ENCODE measurements around the gene RPL31. TPM values are rescaled to one million over a fixed set of nuclear protein-coding genes. Genes with fewer than 3 reads are reported as not detected.

The RPL31 gene
- total and polyA plus RNA-seq, 9 of the 15 experiments (the other 6 are each of a cell fraction or from before 2014, with no cell fraction given) = 1,176 to 6,037 (median 2,997) TPM

DNA sequence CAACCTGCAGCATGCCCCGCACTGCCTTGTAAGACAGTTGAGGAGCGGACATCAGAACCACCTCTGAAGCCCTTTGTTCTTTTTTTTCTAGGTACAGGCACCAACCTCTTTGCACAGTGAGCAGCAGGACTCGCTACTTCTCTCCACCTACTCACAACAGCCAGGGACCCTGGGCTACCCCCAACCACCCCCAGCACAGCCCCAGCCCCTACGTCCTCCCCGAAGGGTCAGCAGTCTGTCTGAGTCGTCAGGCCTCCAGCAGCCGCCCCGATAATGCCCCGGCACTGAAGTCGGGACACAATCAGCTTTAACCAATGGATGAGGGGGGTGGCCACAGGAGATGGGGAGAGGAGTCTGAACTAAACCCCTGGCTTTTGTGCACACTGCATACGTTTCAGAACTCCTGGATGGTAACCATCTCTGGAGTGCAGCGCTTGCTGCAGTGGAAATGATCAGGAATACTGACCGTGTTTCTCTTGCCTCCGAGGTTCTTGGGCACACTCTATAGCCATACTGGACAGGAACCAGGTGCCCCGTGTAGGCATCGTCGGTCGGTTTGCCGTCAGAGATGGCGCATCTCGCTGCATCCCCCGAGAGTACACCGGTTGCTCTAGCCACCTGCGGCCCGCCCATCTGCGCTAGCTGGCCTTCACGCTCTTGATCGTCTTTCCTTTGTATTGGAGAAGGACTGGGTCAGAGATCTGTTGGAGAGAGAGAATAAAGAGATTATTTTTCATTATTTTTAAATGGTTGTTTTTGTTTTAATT lies 6.6 kb upstream of the RPL31 start:
- no peak overlapping the region for H3K4me3 ChIP-seq
- intact Hi-C loops (cut with micrococcal nuclease) (no loop called here), in situ Hi-C loops (cut with MboI) (loop anchor here (10.0 kb wide), 1 partner anchor 381 kb away; no protein-coding TSS in a partner anchor)
- no peak overlapping the region for H3K27ac ChIP-seq (ENCODE audit: extremely low read depth, low read depth, low read length)
- H3K4me1 ChIP-seq (replicated peaks in 1 of 2; ENCODE audit: control insufficient read depth in 2 of 2, insufficient read depth in 2 of 2, low read length in 2 of 2) = peaks cover 0 to 6% of the 10 kb centered on the region in 2 experiments; a peak in 2 of 5 replicates
- H2AFZ ChIP-seq (ENCODE audit: low read depth, low read length) = no peak overlapping the region
- ATAC-seq (no peak; the same call in 2 of the 3 replicates), DNase-seq (ENCODE audit: extremely low read depth in 1 of 4, low spot score in 3 of 4) (no peak), FAIRE-seq (no peak)
- ChIA-PET CTCF (ENCODE audit: low intra/inter-chr PET ratio) (no interaction called here), POLR2A (no interaction called here)
- H4K20me1 ChIP-seq (replicated peaks; ENCODE audit: control insufficient read depth, insufficient read depth, low read length) = no peaks in the 10 kb centered on the region
- 17% methylated on average over 26 of the region's 28 CpGs for WGBS (ENCODE audit: insufficient coverage, low coverage, missing lambda C conversion rate)
- BruUV-seq (replicated peaks) = no TSS peak
- no peaks in the 10 kb centered on the region for H3K36me3 ChIP-seq (ENCODE audit: control insufficient read depth, insufficient read depth, low read length)
- no peak overlapping the region for H3K9ac ChIP-seq (ENCODE audit: insufficient read depth in 1 of 2, low read depth in 2 of 2, low read length in 2 of 2)
- H3K79me2 ChIP-seq (ENCODE audit: control insufficient read depth, insufficient read depth, low read length) = no peaks in the 10 kb centered on the region
- H3K27me3 ChIP-seq (ENCODE audit: control insufficient read depth in 2 of 2, insufficient read depth in 2 of 2, low read length in 2 of 2) = peaks cover 19 to 44% of the 10 kb centered on the region in 2 experiments; a peak in 4 of 5 replicates
- H3K4me2 ChIP-seq (ENCODE audit: insufficient read depth, low read length) = no peak overlapping the region
- no peaks in the 10 kb centered on the region for H3K9me1 ChIP-seq (ENCODE audit: control insufficient read depth, insufficient read depth, low read length)
- H3K9me3 ChIP-seq (replicated peaks; ENCODE audit: control insufficient read depth, insufficient read depth, low read depth, low read length) = no peaks in the 10 kb centered on the region
- no peak for TF ChIP-seq RAD21 (CRISPR knock-in tag; conservative IDR thresholded peaks at IDR 0.05 in 1 of 2, IDR thresholded peaks at IDR 0.05 in 1 of 2)
- TF ChIP-seq, protein P1, sequence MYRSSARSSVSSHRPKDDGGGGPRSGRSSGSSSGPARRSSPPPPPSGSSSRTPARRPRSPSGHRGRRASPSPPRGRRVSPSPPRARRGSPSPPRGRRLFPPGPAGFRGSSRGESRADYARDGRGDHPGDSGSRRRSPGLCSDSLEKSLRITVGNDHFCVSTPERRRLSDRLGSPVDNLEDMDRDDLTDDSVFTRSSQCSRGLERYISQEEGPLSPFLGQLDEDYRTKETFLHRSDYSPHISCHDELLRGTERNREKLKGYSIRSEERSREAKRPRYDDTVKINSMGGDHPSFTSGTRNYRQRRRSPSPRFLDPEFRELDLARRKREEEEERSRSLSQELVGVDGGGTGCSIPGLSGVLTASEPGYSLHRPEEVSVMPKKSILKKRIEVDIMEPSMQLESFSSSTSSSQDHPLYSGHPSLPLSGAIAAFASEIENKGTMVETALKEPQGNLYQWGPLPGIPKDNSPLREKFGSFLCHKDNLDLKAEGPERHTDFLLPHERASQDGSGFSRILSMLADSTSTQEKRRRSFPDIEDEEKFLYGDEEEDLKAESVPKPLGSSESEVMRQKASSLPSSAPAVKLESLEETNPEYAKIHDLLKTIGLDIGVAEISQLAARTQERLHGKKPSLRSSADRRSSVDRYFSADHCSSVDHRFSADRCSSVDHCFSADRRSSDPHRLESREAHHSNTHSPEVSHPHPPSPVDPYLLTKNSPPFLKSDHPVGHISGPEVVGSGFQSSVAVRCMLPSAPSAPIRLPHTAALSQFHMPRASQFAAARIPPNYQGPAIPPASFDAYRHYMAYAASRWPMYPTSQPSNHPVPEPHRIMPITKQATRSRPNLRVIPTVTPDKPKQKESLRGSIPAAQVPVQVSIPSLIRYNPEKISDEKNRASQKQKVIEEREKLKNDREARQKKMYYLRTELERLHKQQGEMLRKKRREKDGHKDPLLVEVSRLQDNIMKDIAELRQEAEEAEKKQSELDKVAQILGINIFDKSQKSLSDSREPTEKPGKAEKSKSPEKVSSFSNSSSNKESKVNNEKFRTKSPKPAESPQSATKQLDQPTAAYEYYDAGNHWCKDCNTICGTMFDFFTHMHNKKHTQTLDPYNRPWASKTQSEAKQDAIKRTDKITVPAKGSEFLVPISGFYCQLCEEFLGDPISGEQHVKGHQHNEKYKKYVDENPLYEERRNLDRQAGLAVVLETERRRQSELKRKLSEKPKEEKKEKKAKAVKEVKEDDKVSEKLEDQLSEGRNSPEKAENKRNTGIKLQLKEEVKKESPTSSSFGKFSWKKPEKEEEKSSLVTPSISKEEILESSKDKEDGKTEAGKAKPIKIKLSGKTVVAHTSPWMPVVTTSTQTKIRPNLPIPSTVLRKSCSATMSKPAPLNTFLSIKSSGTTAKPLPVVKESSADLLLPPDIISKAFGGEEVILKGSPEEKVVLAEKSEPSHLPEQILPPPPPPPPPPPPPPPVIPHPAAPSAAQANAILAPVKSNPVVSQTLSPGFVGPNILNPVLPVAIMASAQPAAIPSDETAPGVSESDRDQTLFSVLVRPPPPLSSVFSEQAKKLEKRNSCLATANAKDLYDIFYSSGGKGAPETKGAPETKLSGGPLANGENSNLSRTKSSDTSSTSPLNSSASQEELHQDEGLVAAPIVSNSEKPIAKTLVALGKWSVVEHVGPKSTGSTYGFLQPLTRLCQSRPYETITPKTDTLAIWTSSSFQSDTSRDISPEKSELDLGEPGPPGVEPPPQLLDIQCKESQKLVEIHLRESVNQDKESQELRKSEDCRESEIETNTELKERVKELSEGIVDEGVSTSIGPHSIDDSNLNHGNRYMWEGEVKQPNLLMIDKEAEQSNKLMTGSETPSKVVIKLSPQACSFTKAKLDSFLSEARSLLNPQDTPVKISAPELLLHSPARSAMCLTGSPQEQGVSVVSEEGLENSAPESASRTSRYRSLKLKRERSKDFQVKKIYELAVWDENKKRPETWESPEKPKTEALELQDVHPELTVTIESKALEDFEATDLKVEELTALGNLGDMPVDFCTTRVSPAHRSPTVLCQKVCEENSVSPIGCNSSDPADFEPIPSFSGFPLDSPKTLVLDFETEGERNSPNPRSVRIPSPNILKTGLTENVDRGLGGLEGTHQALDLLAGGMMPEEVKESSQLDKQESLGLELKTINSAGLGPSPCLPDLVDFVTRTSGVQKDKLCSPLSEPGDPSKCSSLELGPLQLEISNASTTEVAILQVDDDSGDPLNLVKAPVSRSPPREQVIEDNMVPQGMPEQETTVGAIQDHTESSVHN (IDR thresholded peaks at IDR 0.05; ENCODE audit: borderline replicate concordance in 1 of 2, low read depth in 1 of 2) = no peak
- TF ChIP-seq NEUROD1 (IDR thresholded peaks at IDR 0.05; ENCODE audit: borderline replicate concordance, low read depth, low read length, partially characterized antibody) = no peak
- TF ChIP-seq GTF2E2 (tag; IDR thresholded peaks at IDR 0.05) = no peak
- no peak for TF ChIP-seq POLR2A (conservative IDR thresholded peaks at IDR 0.05)
- no peak for TF ChIP-seq CBFB (CRISPR knock-in tag; IDR thresholded peaks at IDR 0.05)
- no peak for TF ChIP-seq TSC22D4 (tag; IDR thresholded peaks at IDR 0.05)
- TF ChIP-seq, protein P2, sequence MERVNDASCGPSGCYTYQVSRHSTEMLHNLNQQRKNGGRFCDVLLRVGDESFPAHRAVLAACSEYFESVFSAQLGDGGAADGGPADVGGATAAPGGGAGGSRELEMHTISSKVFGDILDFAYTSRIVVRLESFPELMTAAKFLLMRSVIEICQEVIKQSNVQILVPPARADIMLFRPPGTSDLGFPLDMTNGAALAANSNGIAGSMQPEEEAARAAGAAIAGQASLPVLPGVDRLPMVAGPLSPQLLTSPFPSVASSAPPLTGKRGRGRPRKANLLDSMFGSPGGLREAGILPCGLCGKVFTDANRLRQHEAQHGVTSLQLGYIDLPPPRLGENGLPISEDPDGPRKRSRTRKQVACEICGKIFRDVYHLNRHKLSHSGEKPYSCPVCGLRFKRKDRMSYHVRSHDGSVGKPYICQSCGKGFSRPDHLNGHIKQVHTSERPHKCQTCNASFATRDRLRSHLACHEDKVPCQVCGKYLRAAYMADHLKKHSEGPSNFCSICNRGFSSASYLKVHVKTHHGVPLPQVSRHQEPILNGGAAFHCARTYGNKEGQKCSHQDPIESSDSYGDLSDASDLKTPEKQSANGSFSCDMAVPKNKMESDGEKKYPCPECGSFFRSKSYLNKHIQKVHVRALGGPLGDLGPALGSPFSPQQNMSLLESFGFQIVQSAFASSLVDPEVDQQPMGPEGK (CRISPR knock-in tag; IDR thresholded peaks at IDR 0.05; ENCODE audit: borderline replicate concordance) = no peak
- TF ChIP-seq ZNF551 (CRISPR knock-in tag; IDR thresholded peaks at IDR 0.05) = no peak
